Right ventricle myocardium superior (tissue), 1 donor: Measurements from ENCODE around the gene BSDC1. TPM values are rescaled to one million over a fixed set of nuclear protein-coding genes. Genes with fewer than 3 reads are reported as not detected.
"Not testable (repeated sequence)": the region's sequence is repeated elsewhere in the genome, so short reads cannot be mapped to it uniquely, and the experiment has no call there.

Experiments used
- ATAC-seq: fragments of 200-7000 bp; cut with Tn5 transposase; one replicate; pipeline ENCODE4 v1.9.1; 2020; ENCODE audit warnings: mild to moderate bottlenecking; ENCODE audit not compliant: poor library complexity
- DNase-seq: peaks from one replicate; pipeline ENCODE4 v3.0.0-alpha.2; 2020
- intact Hi-C: fragments of 100-400 bp; cut with DNase I; formaldehyde crosslinking; loops from one replicate; pipeline ENCODE4 v1.11.2; 2022
- long read RNA-seq: library from polyadenylated mRNA; unstranded; transcript quantifications from one replicate; pipeline ENCODE4 v2.0.0, GENCODE V29; 2021
- total RNA-seq: library from RNA; stranded (reverse); fragmentation: NEBNext Ultra II Directional; extraction: Animal tissue kit (Norgen Biotek cat#: 25700); gene quantifications from one replicate; pipeline ENCODE4 v1.2.1, GENCODE V29; 2021
- donor health status: DM: no; HTN: yes; CAD: no; lungs with severe emphysema.

BSDC1 gene
- 43.7 TPM for total RNA-seq
- long read RNA-seq, full-length matches to known transcripts = 89 of 131 reads
- long read RNA-seq, partial matches to known transcripts = 36 of 131 reads
- long read RNA-seq, other reads (novel, unspliced or antisense) = 6 of 131 reads

- intact Hi-C loops = loop anchor here (5.0 kb wide), 1 partner anchor 42 kb away; no protein-coding TSS in a partner anchor
- peak; percentile 98 for ATAC-seq
- DNase-seq = peak; percentile 98
These were observed at the start of gene BSDC1 for GRCh38 chr1:32394141-32394889. TSS of gene BSDC1 (minus strand) at chr1:32394441. CDS start at chr1:32394414, 27 bp downstream.

- ATAC-seq, intact Hi-C loops, DNase-seq: not testable (repeated sequence)
These were observed 47.2 kb upstream of the BSDC1 start for GRCh38 chr1:32441467-32441866.

- ATAC-seq, DNase-seq, intact Hi-C loops: not testable (repeated sequence)
These were observed 44.5 kb upstream of the BSDC1 start for GRCh38 chr1:32438777-32439176.

GRCh38 chr1:32438136-32438535 lies 43.9 kb upstream of the BSDC1 start:
- intact Hi-C loops = no loop called here
- DNase-seq = no peak
- ATAC-seq = no peak

GRCh38 chr1:32431736-32432400 lies 37.6 kb upstream of the BSDC1 start:
- no peak for ATAC-seq
- DNase-seq = no peak
- intact Hi-C loops = no loop called here

- no peak for DNase-seq
- intact Hi-C loops = no loop called here
- ATAC-seq = no peak
These were observed 33.2 kb upstream of the BSDC1 start for GRCh38 chr1:32427264-32427963.

GRCh38 chr1:32426489-32427255 lies 32.4 kb upstream of the BSDC1 start:
- intact Hi-C loops = no loop called here
- peak; percentile 41 for ATAC-seq
- DNase-seq = peak; percentile 39

GRCh38 chr1:32421775-32422174 lies 27.5 kb upstream of the BSDC1 start:
- ATAC-seq = no peak
- intact Hi-C loops = no loop called here
- DNase-seq = no peak

- intact Hi-C loops = no loop called here
- no peak for DNase-seq
- ATAC-seq = no peak
These were observed 20.1 kb upstream of the BSDC1 start for GRCh38 chr1:32414186-32414886.

GRCh38 chr1:32413507-32414185 lies 19.4 kb upstream of the BSDC1 start:
- intact Hi-C loops = no loop called here
- peak; percentile 47 for DNase-seq
- ATAC-seq = peak; percentile 79

GRCh38 chr1:32411261-32411660 lies 17.0 kb upstream of the BSDC1 start:
- intact Hi-C loops = no loop called here
- ATAC-seq (no peak), DNase-seq (no peak)

- intact Hi-C loops = no loop called here
- ATAC-seq (no peak), DNase-seq (no peak)
These were observed 12.4 kb upstream of the BSDC1 start for GRCh38 chr1:32406629-32407111.

GRCh38 chr1:32405672-32406467 lies 11.6 kb upstream of the BSDC1 start:
- DNase-seq (no peak), ATAC-seq (no peak)
- intact Hi-C loops = no loop called here

GRCh38 chr1:32404946-32405345 lies 10.7 kb upstream of the BSDC1 start:
- no peak for DNase-seq
- no peak for ATAC-seq
- intact Hi-C loops = no loop called here

GRCh38 chr1:32400876-32401631 lies 6.8 kb upstream of the BSDC1 start:
- ATAC-seq = peak; percentile 95
- intact Hi-C loops = no loop called here
- DNase-seq = peak; percentile 92

- intact Hi-C loops = no loop called here
- ATAC-seq (no peak), DNase-seq (no peak)
These were observed 5.6 kb upstream of the BSDC1 start for GRCh38 chr1:32399843-32400242.
